ENCODE results near the gene GCNT2. TPM values are rescaled to one million over a fixed set of nuclear protein-coding genes. Genes with fewer than 3 reads are reported as not detected.

Gene GCNT2
- polyA plus RNA-seq, 6 donors from 2014 or later, result 3.7 to 8.9 (median 5.9) TPM

Other genes with a start within 250 kb of the GCNT2 start
- not detected for gene TFAP2A, start 106.3 kb upstream of the GCNT2 start, polyA plus RNA-seq (ENCODE audit: low read depth in 6 of 6)
- 1 to 10 TPM in 2 of 6 donors, under 1 TPM in 1, not detected in 3; 0.96 to 1.6 (median 1.1) TPM for gene C6orf52, start 173.3 kb downstream of the GCNT2 start, polyA plus RNA-seq (ENCODE audit: low read depth in 6 of 6)
- gene PAK1IP1, start 173.6 kb downstream of the GCNT2 start, polyA plus RNA-seq (ENCODE audit: low read depth in 6 of 6), result 10 to 100 TPM; 10.5 to 16.2 (median 12.7) TPM
- 100 to 1,000 TPM in 3 of 6 donors, 10 to 100 TPM in 3; 75.6 to 149 (median 94.7) TPM for gene TMEM14C, start 201.7 kb downstream of the GCNT2 start, polyA plus RNA-seq (ENCODE audit: low read depth in 6 of 6)
- gene TMEM14B, start 226.5 kb downstream of the GCNT2 start, polyA plus RNA-seq (ENCODE audit: low read depth in 6 of 6), result 100 to 1,000 TPM; 165 to 210 (median 186) TPM

Data from naive B cell (primary cell).